Karpas-422 (cell line): ENCODE measurements around the gene FAM185A. TPM values are rescaled to one million over a fixed set of nuclear protein-coding genes. Genes with fewer than 3 reads are reported as not detected.

ENCODE experiments used
- small RNA-seq: library from RNA; depleted of rRNA; stranded (forward); fragments of <200 nt; gene quantifications from one replicate; pipeline ENCODE3, GENCODE V24; 2014
- total RNA-seq: library from RNA; depleted of rRNA; stranded (reverse); fragments of >200 nt; shearing (Covaris generic); gene quantifications from 2 replicates; pipeline ENCODE4 v1.2.3, GENCODE V29; 2014; ENCODE audit warnings: low replicate concordance; rRNA removed

FAM185A gene
- total RNA-seq, 1 experiment from 2014 or later, result 3.5 TPM

Small RNA genes within 50 kb of the gene (small RNA-seq; reads per million reads assigned to genes)
- not detected for gene RNU6-1136P

Other genes starting within 250 kb of the FAM185A start
- 2.4 and 5.6 TPM in 2 replicates for gene RASA4B, start 231.2 kb upstream of the FAM185A start, total RNA-seq
- 19.8 and 49.4 TPM in 2 replicates for gene UPK3BL2, start 205.3 kb upstream of the FAM185A start, total RNA-seq
- gene SPDYE2, start 197.8 kb upstream of the FAM185A start, total RNA-seq, result not detected in 2 replicates
- gene POLR2J3, start 176.4 kb upstream of the FAM185A start, total RNA-seq, result 45.5 and 57.8 TPM in 2 replicates
- 4.5 and 16.5 TPM in 2 replicates for gene RASA4, start 132.2 kb upstream of the FAM185A start, total RNA-seq
- gene UPK3BL1, start 106.2 kb upstream of the FAM185A start, total RNA-seq, result 41.7 and 51.4 TPM in 2 replicates
- gene SPDYE2B, start 98.7 kb upstream of the FAM185A start, total RNA-seq, result not detected in 2 replicates
- 13.2 and 14.7 TPM in 2 replicates for gene POLR2J2, start 77.3 kb upstream of the FAM185A start, total RNA-seq
- not detected in 2 replicates for gene LRRC17, start 164.0 kb downstream of the FAM185A start, total RNA-seq